Stimulated activated CD8-positive, alpha-beta memory T cell treated with anti-CD3 and anti-CD28 coated beads, Interleukin-15, amount 100 ng/mL, for 1 hour (primary cell): ENCODE measurements around the gene VWA2.

Source experiments
- DNase-seq: peaks from one replicate; pipeline ENCODE4 v3.0.0-alpha.2; 2020; ENCODE audit warnings: low read depth

VWA2 gene

GRCh38 chr10:114239117-114239993 is at the start of gene VWA2:
Gene VWA2, plus strand, starts transcription at chr10:114239254. Its CDS starts 9,460 bp downstream, at chr10:114248714.
- DNase-seq: no peak

GRCh38 chr10:114189700-114190099 is 49.4 kb upstream of the VWA2 start:
- DNase-seq: no peak

GRCh38 chr10:114195079-114195478 is 44.0 kb upstream of the VWA2 start:
- no peak for DNase-seq

- no peak for DNase-seq
These were observed 39.8 kb upstream of the VWA2 start for GRCh38 chr10:114199239-114199638.

GRCh38 chr10:114202812-114203211 is 36.2 kb upstream of the VWA2 start:
- DNase-seq: no peak

- no peak for DNase-seq
These were observed 32.2 kb upstream of the VWA2 start for GRCh38 chr10:114206902-114207301.

GRCh38 chr10:114207349-114207748 is 31.7 kb upstream of the VWA2 start:
- no peak for DNase-seq

- no peak for DNase-seq
These were observed 30.7 kb upstream of the VWA2 start for GRCh38 chr10:114208351-114208750.

- no peak for DNase-seq
These were observed 26.9 kb upstream of the VWA2 start for GRCh38 chr10:114212153-114212552.

- DNase-seq: no peak
These were observed 24.0 kb upstream of the VWA2 start for GRCh38 chr10:114215033-114215432.

GRCh38 chr10:114220281-114220680 is 18.8 kb upstream of the VWA2 start:
- DNase-seq: no peak

GRCh38 chr10:114221235-114221634 is 17.8 kb upstream of the VWA2 start:
- DNase-seq: no peak

- DNase-seq: no peak
These were observed 16.0 kb upstream of the VWA2 start for GRCh38 chr10:114223066-114223465.

GRCh38 chr10:114228156-114228555 is 10.9 kb upstream of the VWA2 start:
- no peak for DNase-seq

GRCh38 chr10:114232561-114233176 is 6.4 kb upstream of the VWA2 start:
- no peak for DNase-seq

- DNase-seq: no peak
These were observed 5.6 kb upstream of the VWA2 start for GRCh38 chr10:114233482-114233881.

- DNase-seq: no peak
These were observed 4.9 kb upstream of the VWA2 start for GRCh38 chr10:114234132-114234531.

- no peak for DNase-seq
These were observed 916 bp downstream of the VWA2 start for GRCh38 chr10:114239994-114240345.

- no peak for DNase-seq
These were observed 3.2 kb downstream of the VWA2 start for GRCh38 chr10:114242235-114242634.

- no peak for DNase-seq
These were observed 4.6 kb downstream of the VWA2 start for GRCh38 chr10:114243661-114244060.

GRCh38 chr10:114244126-114244525 is 5.1 kb downstream of the VWA2 start:
- no peak for DNase-seq

GRCh38 chr10:114245121-114245791 is 6.2 kb downstream of the VWA2 start:
- DNase-seq: no peak

- DNase-seq: no peak
These were observed 7.7 kb downstream of the VWA2 start for GRCh38 chr10:114246679-114247305.
